GM23338 (cell line): Measurements from ENCODE around the gene NCOR2. TPM values are rescaled to one million over a fixed set of nuclear protein-coding genes. Genes with fewer than 3 reads are reported as not detected.
A peak's percentile ranks its signal among the peaks of the same experiment; 100 is the strongest.

Experiments used
- ATAC-seq: fragments of 200-7000 bp; cut with Tn5 transposase; 3 replicates; pipeline ENCODE4 v1.9.1; 2020
- DNase-seq: peaks from one replicate; pipeline ENCODE4 v3.0.0-alpha.2; 2015; ENCODE audit warnings: low spot score
- H2AFZ ChIP-seq: fragments of 200-600 bp; sonication (generic); 2 replicates; pipeline ENCODE4 v1.8.0; 2016; ENCODE audit warnings: antibody characterized with exemption, mild to moderate bottlenecking, moderate library complexity
- H3F3A ChIP-seq: fragments of 200-600 bp; sonication (generic); replicated peaks from 2 replicates; pipeline ENCODE4 v1.8.0; 2017; ENCODE audit warnings: antibody characterized with exemption, mixed run types, low read depth
- H3K27ac ChIP-seq: fragments of 200-600 bp; sonication (generic); 2 replicates; pipeline ENCODE4 v1.6.1; 2016; ENCODE audit warnings: low read depth
- H3K27me3 ChIP-seq: fragments of 200-600 bp; sonication (generic); 2 replicates; pipeline ENCODE4 v1.8.0; 2016; ENCODE audit warnings: mild to moderate bottlenecking, mixed run types, moderate library complexity; ENCODE audit not compliant: insufficient read depth
- H3K36me3 ChIP-seq: fragments of 200-600 bp; sonication (generic); 2 replicates; pipeline ENCODE4 v1.8.0; 2016; ENCODE audit warnings: mild to moderate bottlenecking; ENCODE audit not compliant: insufficient read depth
- H3K4me1 ChIP-seq: fragments of 200-600 bp; sonication (generic); 2 replicates; pipeline ENCODE4 v1.8.0; 2016; ENCODE audit warnings: mild to moderate bottlenecking, moderate library complexity; ENCODE audit not compliant: insufficient read depth
- H3K4me2 ChIP-seq: fragments of 200-600 bp; sonication (generic); 2 replicates; pipeline ENCODE4 v1.7.1; 2017; ENCODE audit warnings: mixed run types
- H3K4me3 ChIP-seq: fragments of 200-600 bp; sonication (generic); 2 replicates; pipeline ENCODE4 v1.6.1; 2016; ENCODE audit warnings: mixed run types
- H3K79me2 ChIP-seq: fragments of 200-600 bp; sonication (generic); replicated peaks from 2 replicates; pipeline ENCODE4 v1.8.0; 2017; ENCODE audit warnings: mild to moderate bottlenecking; ENCODE audit not compliant: insufficient read depth
- H3K9me2 ChIP-seq: fragments of 200-600 bp; sonication (generic); 2 replicates; pipeline ENCODE4 v1.8.0; 2017; ENCODE audit not compliant: insufficient read depth
- H4K20me1 ChIP-seq: fragments of 200-600 bp; sonication (generic); replicated peaks from 2 replicates; pipeline ENCODE4 v1.8.0; 2017; ENCODE audit warnings: mild to moderate bottlenecking; ENCODE audit not compliant: insufficient read depth
- H3K27ac Mint-ChIP-seq: 2 replicates; pipeline ENCODE4 v1.8.0; 2020; ENCODE audit warnings: inconsistent platforms, mild to moderate bottlenecking, moderate library complexity, mixed read lengths
- H3K27me3 Mint-ChIP-seq: 3 replicates; pipeline ENCODE4 v1.8.0; 2022; ENCODE audit warnings: low read depth, mild to moderate bottlenecking, moderate library complexity, mixed read lengths, inconsistent platforms; ENCODE audit not compliant: insufficient read depth, poor library complexity
- H3K36me3 Mint-ChIP-seq: 3 replicates; pipeline ENCODE4 v1.8.0; 2021; ENCODE audit warnings: low read depth, mild to moderate bottlenecking, inconsistent platforms, moderate library complexity, mixed read lengths
- H3K4me1 Mint-ChIP-seq: 3 replicates; pipeline ENCODE4 v1.8.0; 2020; ENCODE audit warnings: mild to moderate bottlenecking, inconsistent platforms, mixed read lengths
- H3K4me3 Mint-ChIP-seq: 3 replicates; pipeline ENCODE4 v1.8.0; 2021; ENCODE audit warnings: moderate library complexity, mild to moderate bottlenecking, inconsistent platforms, mixed read lengths
- H3K9me3 Mint-ChIP-seq: 3 replicates; pipeline ENCODE4 v1.8.0; 2020; ENCODE audit warnings: moderate library complexity, mild to moderate bottlenecking, inconsistent platforms, mixed read lengths
- CREB1 ChIP-seq: fragments of 250-450 bp; sonication (Bioruptor Pico); IDR thresholded peaks from 2 replicates; pipeline ENCODE4 v1.5.0; 2020; ENCODE audit warnings: low read depth, mild to moderate bottlenecking, moderate library complexity
- EZH2phosphoT487 ChIP-seq: fragments of 200-600 bp; sonication (generic); IDR thresholded peaks from one replicate; pipeline ENCODE4 v1.8.1; 2018; ENCODE audit warnings: antibody characterized with exemption; ENCODE audit not compliant: unreplicated experiment
- JUNB ChIP-seq: IDR thresholded peaks from one replicate; pipeline ENCODE4 v1.6.1; 2016; ENCODE audit warnings: antibody characterized with exemption; ENCODE audit not compliant: unreplicated experiment
- POLR2AphosphoS5 ChIP-seq: IDR thresholded peaks from 2 replicates; pipeline ENCODE4 v1.6.1; 2016; ENCODE audit warnings: antibody characterized with exemption, low read depth
- STAT1 ChIP-seq: IDR thresholded peaks from one replicate; pipeline ENCODE4 v1.6.1; 2016; ENCODE audit warnings: antibody characterized with exemption; ENCODE audit not compliant: unreplicated experiment
- ZNF331 ChIP-seq: fragments of 250-450 bp; sonication (Bioruptor Pico); IDR thresholded peaks from 2 replicates; pipeline ENCODE4 v1.5.0; 2020; ENCODE audit warnings: low read depth, mild to moderate bottlenecking, moderate library complexity
- polyA plus RNA-seq: library from polyadenylated mRNA; unstranded; fragments of >200 nt; fragmentation: Nextera tagmentation; extraction: Ambion mirVana; gene quantifications from 2 replicates; pipeline ENCODE4 v1.2.1, GENCODE V29; 2016
- total RNA-seq: library from RNA; depleted of rRNA; stranded (reverse); fragments of >200 nt; shearing (Covaris generic); gene quantifications from 2 replicates; pipeline ENCODE4 v1.2.3, GENCODE V29; 2014
- TF ChIP-seq, protein P1 (sequence below), 2 experiments: fragments of 200-600 bp in 1 of 2; sonication (generic) in 1 of 2; conservative IDR thresholded peaks; 2 replicates each; pipeline versions ENCODE4 v1.5.1 to v1.6.1; 2016 to 2017; ENCODE audit warnings: antibody characterized with exemption in 2 of 2, low read depth in 2 of 2, mild to moderate bottlenecking in 2 of 2, moderate library complexity in 1 of 2

NCOR2 gene
- total and polyA plus RNA-seq, 2 experiments from 2014 or later: 69.6 to 190 TPM

DNA sequence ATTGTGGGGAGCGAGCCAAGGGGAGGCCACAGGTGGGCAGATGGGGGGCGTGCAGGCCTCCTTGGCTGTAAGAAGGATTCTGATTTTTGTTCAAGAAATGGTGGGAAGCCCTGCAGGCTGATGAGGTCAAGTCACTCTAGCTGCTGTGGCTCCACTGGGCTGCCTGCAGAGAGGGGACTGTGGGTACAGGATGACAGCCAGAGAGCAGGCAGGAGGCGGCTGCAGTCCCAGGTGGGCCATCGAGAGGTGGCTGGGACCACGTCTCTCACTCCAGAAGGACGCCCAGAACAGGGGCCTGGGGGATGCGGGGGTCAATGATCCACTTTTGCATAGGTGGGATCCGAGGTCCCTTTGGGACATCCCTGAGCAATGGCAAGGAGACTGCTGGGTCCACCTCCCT lies 9.1 kb downstream of the NCOR2 start:
- Histone ChIP-seq H3K36me3 (no peaks in the 10 kb centered on the region), H3K9me2 (no peaks in the 10 kb centered on the region), H3K79me2 (peaks cover 100% of the 10 kb centered on the region), H2AFZ (no peak overlapping the region), H3K4me1 (peaks cover 40% of the 10 kb centered on the region), H3K4me3 (no peak overlapping the region), H3K27ac (no peak overlapping the region), H3K4me2 (no peak overlapping the region), H3K27me3 (no peaks in the 10 kb centered on the region), H4K20me1 (peaks cover 78% of the 10 kb centered on the region), H3F3A (peaks cover 8% of the 10 kb centered on the region; the same call in 1 of the 2 replicates)
- ATAC-seq: no peak
- TF ChIP-seq EZH2phosphoT487 (no peak), JUNB (no peak)
- TF ChIP-seq, protein P1, sequence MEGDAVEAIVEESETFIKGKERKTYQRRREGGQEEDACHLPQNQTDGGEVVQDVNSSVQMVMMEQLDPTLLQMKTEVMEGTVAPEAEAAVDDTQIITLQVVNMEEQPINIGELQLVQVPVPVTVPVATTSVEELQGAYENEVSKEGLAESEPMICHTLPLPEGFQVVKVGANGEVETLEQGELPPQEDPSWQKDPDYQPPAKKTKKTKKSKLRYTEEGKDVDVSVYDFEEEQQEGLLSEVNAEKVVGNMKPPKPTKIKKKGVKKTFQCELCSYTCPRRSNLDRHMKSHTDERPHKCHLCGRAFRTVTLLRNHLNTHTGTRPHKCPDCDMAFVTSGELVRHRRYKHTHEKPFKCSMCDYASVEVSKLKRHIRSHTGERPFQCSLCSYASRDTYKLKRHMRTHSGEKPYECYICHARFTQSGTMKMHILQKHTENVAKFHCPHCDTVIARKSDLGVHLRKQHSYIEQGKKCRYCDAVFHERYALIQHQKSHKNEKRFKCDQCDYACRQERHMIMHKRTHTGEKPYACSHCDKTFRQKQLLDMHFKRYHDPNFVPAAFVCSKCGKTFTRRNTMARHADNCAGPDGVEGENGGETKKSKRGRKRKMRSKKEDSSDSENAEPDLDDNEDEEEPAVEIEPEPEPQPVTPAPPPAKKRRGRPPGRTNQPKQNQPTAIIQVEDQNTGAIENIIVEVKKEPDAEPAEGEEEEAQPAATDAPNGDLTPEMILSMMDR (conservative IDR thresholded peaks at IDR 0.05; ENCODE audit: low read depth in 2 of 2): no peak
- Mint-ChIP-seq H3K9me3 (no peaks in the 10 kb centered on the region), H3K4me1 (peaks cover 67% of the 10 kb centered on the region), H3K27ac (no peak overlapping the region), H3K27me3 (peaks cover 11% of the 10 kb centered on the region), H3K4me3 (no peak overlapping the region), H3K36me3 (peaks cover 10% of the 10 kb centered on the region)
- DNase-seq: no peak

DNA sequence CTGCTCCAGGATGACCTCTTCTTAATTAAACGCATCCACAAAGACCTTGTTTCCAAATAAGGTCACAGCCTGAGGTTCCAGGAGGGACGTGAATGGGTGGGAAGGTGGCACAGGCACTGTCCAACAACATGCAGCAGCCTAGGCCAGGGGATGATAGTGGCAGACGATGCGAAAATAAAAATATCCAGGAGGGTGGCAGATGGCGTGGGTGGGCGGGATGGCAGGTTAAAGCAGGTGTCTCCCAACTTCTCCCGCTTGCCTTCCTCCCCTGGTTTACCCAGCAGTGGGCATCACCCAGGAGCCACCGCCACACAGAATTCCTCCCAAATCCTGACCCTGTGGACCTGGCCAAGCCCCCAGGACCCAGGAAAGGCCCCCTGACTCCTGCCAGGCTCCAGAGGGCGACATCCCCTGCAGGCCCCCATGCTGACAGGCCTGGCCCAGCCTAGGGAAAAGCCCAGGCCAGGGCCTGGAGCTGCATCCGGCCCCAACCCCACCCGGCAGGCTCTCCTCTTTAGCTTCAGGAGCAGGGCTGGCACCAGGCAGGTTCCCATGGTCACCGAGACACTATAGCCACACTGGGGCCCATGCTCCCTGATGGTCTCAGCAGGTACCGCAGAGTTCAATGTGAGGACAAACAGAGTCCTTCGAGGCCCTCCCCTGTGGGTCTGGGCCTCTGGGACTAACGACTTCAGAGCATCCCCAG lies 9.7 kb downstream of the NCOR2 start:
- ATAC-seq: peak; percentile 65
- no peaks in the 10 kb centered on the region for H3K9me3 Mint-ChIP-seq
- H3K27ac Mint-ChIP-seq: peak overlapping the region; percentile 18; the same call in 1 of the 2 replicates
- no peak overlapping the region for H3K4me3 Mint-ChIP-seq
- Histone ChIP-seq H3K79me2 (peaks cover 100% of the 10 kb centered on the region), H3K27ac (peak overlapping the region; percentile 66; the same call in 1 of the 2 replicates), H3K4me3 (no peak overlapping the region), H2AFZ (no peak overlapping the region), H3K4me2 (0 out of 2 replicates have a peak overlapping the region, but pooled peaks have one; percentile 43), H3K4me1 (peaks cover 41% of the 10 kb centered on the region), H3K36me3 (no peaks in the 10 kb centered on the region), H3K9me2 (no peaks in the 10 kb centered on the region), H3K27me3 (no peaks in the 10 kb centered on the region), H4K20me1 (peaks cover 78% of the 10 kb centered on the region), H3F3A (peaks cover 12% of the 10 kb centered on the region)
- peaks cover 14% of the 10 kb centered on the region for H3K36me3 Mint-ChIP-seq
- TF ChIP-seq, protein P1 (conservative IDR thresholded peaks at IDR 0.05; ENCODE audit: low read depth in 2 of 2): peak; percentile 26 to 50
- no peak for TF ChIP-seq ZNF331 (CRISPR knock-in tag)
- no peak for TF ChIP-seq JUNB
- TF ChIP-seq EZH2phosphoT487: no peak
- TF ChIP-seq STAT1: no peak
- no peak for TF ChIP-seq POLR2AphosphoS5
- TF ChIP-seq CREB1: no peak
- peaks cover 12% of the 10 kb centered on the region for H3K27me3 Mint-ChIP-seq
- H3K4me1 Mint-ChIP-seq: peaks cover 64% of the 10 kb centered on the region
- DNase-seq: peak; percentile 68
